ENCODE results near the gene WDR6. TPM values are rescaled to one million over a fixed set of nuclear protein-coding genes. Genes with fewer than 3 reads are reported as not detected.
A peak's percentile ranks its signal among the peaks of the same experiment; 100 is the strongest.

The WDR6 gene
- total and polyA plus RNA-seq, 2 experiments from 2014 or later: 76.5 to 156 TPM

DNA sequence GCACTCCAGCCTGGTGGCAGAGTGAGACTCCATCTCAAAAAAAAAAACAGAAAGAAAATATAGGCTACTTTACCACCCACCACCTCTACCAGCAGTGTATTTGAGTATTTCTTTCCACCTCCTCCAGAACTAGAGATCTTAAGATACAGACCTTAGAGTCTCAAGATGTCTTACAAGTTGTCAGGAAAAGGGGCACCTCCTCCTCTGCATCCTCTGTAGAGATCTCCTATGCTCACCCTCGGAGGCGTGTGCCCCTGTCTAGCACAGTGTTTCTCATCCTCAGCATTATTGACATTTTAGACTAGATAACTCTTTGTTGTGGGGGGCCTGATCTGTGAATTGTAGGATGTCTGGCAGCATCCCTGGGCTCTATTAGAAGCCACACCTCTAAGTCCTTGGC lies 44.9 kb upstream of the WDR6 start:
- H3K27ac Mint-ChIP-seq: peak overlapping the region; percentile 90
- DNase-seq (ENCODE audit: low spot score): no peak

DNA sequence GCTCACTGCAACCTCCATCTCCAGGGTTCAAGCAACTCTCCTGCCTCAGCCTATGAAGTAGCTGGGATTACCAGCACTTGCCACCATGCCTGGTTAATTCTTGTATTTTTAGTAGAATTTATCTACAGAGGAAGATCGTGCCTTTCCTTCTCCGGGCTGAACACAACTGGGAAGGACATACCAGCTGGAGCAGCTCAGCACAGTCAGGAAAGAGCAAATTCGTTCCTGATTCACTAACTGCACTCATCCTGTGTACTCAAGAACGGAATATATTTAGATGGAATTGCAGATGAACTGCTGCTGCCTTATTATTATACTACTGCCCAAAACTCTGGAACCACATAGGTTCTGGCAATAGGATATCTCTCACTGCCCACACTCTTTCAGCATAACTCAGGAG lies 44.3 kb upstream of the WDR6 start:
- H3K4me1 ChIP-seq (ENCODE audit: insufficient read depth): peaks cover 33% of the 10 kb centered on the region
- no peaks in the 10 kb centered on the region for H3K9me3 Mint-ChIP-seq
- peaks cover 35% of the 10 kb centered on the region; the same call in 1 of the 2 replicates for H3K79me2 ChIP-seq (replicated peaks; ENCODE audit: insufficient read depth)
- peak overlapping the region; percentile 90 for H3K27ac Mint-ChIP-seq
- H3K36me3 ChIP-seq (ENCODE audit: insufficient read depth): peaks cover 17% of the 10 kb centered on the region; the same call in 1 of the 2 replicates
- H2AFZ ChIP-seq: no peak overlapping the region
- H3K4me3 Mint-ChIP-seq: peak overlapping the region; percentile 51
- H3K27ac ChIP-seq (ENCODE audit: low read depth): peak overlapping the region; percentile 88
- H3K9me2 ChIP-seq (ENCODE audit: insufficient read depth): no peaks in the 10 kb centered on the region
- H3K4me2 ChIP-seq: peak overlapping the region; percentile 62
- H3K27me3 Mint-ChIP-seq (ENCODE audit: insufficient read depth, low read depth, poor library complexity): peaks cover 2% of the 10 kb centered on the region
- DNase-seq (ENCODE audit: low spot score): peak; percentile 37
- no peaks in the 10 kb centered on the region for H3F3A ChIP-seq (replicated peaks; ENCODE audit: low read depth)
- H3K27me3 ChIP-seq (ENCODE audit: insufficient read depth): no peaks in the 10 kb centered on the region
- ATAC-seq: peak; percentile 61
- peak overlapping the region; percentile 34 for H3K4me3 ChIP-seq
- peaks cover 24% of the 10 kb centered on the region for H3K4me1 Mint-ChIP-seq
- peaks cover 32% of the 10 kb centered on the region for H3K36me3 Mint-ChIP-seq (ENCODE audit: low read depth)
- H4K20me1 ChIP-seq (replicated peaks; ENCODE audit: insufficient read depth): 0 out of 2 replicates have a peak, but pooled peaks cover 3% of the 10 kb centered on the region
- TF ChIP-seq JUNB (IDR thresholded peaks at IDR 0.05; ENCODE audit: unreplicated experiment) (no peak), EZH2phosphoT487 (IDR thresholded peaks at IDR 0.05; ENCODE audit: unreplicated experiment) (no peak), POLR2AphosphoS5 (IDR thresholded peaks at IDR 0.05; ENCODE audit: low read depth) (no peak), ZNF114 (CRISPR knock-in tag; IDR thresholded peaks at IDR 0.05) (no peak), CREB1 (CRISPR knock-in tag; IDR thresholded peaks at IDR 0.05; ENCODE audit: low read depth) (no peak), STAT1 (IDR thresholded peaks at IDR 0.05; ENCODE audit: unreplicated experiment) (no peak)
- TF ChIP-seq, protein P1, sequence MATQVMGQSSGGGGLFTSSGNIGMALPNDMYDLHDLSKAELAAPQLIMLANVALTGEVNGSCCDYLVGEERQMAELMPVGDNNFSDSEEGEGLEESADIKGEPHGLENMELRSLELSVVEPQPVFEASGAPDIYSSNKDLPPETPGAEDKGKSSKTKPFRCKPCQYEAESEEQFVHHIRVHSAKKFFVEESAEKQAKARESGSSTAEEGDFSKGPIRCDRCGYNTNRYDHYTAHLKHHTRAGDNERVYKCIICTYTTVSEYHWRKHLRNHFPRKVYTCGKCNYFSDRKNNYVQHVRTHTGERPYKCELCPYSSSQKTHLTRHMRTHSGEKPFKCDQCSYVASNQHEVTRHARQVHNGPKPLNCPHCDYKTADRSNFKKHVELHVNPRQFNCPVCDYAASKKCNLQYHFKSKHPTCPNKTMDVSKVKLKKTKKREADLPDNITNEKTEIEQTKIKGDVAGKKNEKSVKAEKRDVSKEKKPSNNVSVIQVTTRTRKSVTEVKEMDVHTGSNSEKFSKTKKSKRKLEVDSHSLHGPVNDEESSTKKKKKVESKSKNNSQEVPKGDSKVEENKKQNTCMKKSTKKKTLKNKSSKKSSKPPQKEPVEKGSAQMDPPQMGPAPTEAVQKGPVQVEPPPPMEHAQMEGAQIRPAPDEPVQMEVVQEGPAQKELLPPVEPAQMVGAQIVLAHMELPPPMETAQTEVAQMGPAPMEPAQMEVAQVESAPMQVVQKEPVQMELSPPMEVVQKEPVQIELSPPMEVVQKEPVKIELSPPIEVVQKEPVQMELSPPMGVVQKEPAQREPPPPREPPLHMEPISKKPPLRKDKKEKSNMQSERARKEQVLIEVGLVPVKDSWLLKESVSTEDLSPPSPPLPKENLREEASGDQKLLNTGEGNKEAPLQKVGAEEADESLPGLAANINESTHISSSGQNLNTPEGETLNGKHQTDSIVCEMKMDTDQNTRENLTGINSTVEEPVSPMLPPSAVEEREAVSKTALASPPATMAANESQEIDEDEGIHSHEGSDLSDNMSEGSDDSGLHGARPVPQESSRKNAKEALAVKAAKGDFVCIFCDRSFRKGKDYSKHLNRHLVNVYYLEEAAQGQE (IDR thresholded peaks at IDR 0.05; ENCODE audit: unreplicated experiment): no peak
- TF ChIP-seq, protein P2, sequence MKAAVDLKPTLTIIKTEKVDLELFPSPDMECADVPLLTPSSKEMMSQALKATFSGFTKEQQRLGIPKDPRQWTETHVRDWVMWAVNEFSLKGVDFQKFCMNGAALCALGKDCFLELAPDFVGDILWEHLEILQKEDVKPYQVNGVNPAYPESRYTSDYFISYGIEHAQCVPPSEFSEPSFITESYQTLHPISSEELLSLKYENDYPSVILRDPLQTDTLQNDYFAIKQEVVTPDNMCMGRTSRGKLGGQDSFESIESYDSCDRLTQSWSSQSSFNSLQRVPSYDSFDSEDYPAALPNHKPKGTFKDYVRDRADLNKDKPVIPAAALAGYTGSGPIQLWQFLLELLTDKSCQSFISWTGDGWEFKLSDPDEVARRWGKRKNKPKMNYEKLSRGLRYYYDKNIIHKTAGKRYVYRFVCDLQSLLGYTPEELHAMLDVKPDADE (IDR thresholded peaks at IDR 0.05): no peak

More for the DNA sequence above, 44.9 kb upstream of the WDR6 start:
- Mint-ChIP-seq H3K4me1 (peaks cover 24% of the 10 kb centered on the region), H3K4me3 (no peak overlapping the region; the same call in 2 of the 3 replicates), H3K36me3 (ENCODE audit: low read depth) (peaks cover 31% of the 10 kb centered on the region), H3K9me3 (no peaks in the 10 kb centered on the region), H3K27me3 (ENCODE audit: insufficient read depth, low read depth, poor library complexity) (peaks cover 2% of the 10 kb centered on the region)
- H3K4me3 ChIP-seq: peak overlapping the region; percentile 34; the same call in 1 of the 2 replicates
- H3K27ac ChIP-seq (ENCODE audit: low read depth): peak overlapping the region; percentile 88
- 0 out of 2 replicates have a peak, but pooled peaks cover 3% of the 10 kb centered on the region for H3F3A ChIP-seq (replicated peaks; ENCODE audit: low read depth)
- no peak for TF ChIP-seq ZNF114 (CRISPR knock-in tag; IDR thresholded peaks at IDR 0.05)
- TF ChIP-seq, protein P2 (IDR thresholded peaks at IDR 0.05): no peak
- TF ChIP-seq POLR2AphosphoS5 (IDR thresholded peaks at IDR 0.05; ENCODE audit: low read depth): no peak
- no peak for TF ChIP-seq EZH2 (IDR thresholded peaks at IDR 0.05; ENCODE audit: low read depth, unreplicated experiment)
- no peak for TF ChIP-seq EZH2phosphoT487 (IDR thresholded peaks at IDR 0.05; ENCODE audit: unreplicated experiment)
- TF ChIP-seq, protein P1 (IDR thresholded peaks at IDR 0.05; ENCODE audit: unreplicated experiment): no peak
- TF ChIP-seq STAT1 (IDR thresholded peaks at IDR 0.05; ENCODE audit: unreplicated experiment): no peak
- H3K79me2 ChIP-seq (replicated peaks; ENCODE audit: insufficient read depth): peaks cover 39% of the 10 kb centered on the region; the same call in 1 of the 2 replicates
- no peak overlapping the region for H2AFZ ChIP-seq
- 0 out of 2 replicates have a peak, but pooled peaks cover 3% of the 10 kb centered on the region for H4K20me1 ChIP-seq (replicated peaks; ENCODE audit: insufficient read depth)
- peaks cover 11% of the 10 kb centered on the region; the same call in 1 of the 2 replicates for H3K36me3 ChIP-seq (ENCODE audit: insufficient read depth)
- H3K4me2 ChIP-seq: peak overlapping the region; percentile 62
- peaks cover 33% of the 10 kb centered on the region for H3K4me1 ChIP-seq (ENCODE audit: insufficient read depth)
- H3K9me2 ChIP-seq (ENCODE audit: insufficient read depth): no peaks in the 10 kb centered on the region
- peak; percentile 26 for ATAC-seq
- H3K27me3 ChIP-seq (ENCODE audit: insufficient read depth): no peaks in the 10 kb centered on the region
